ENCODE data around the gene MGST1.

GRCh38 chr12:16385782-16386646 is 38.6 kb downstream of the MGST1 start:
- TF ChIP-seq GATA2 (IDR thresholded peaks at IDR 0.05; ENCODE audit: low read depth, low read length) (no peak), GATA3 (IDR thresholded peaks at IDR 0.05; ENCODE audit: low read depth, low read length) (no peak)
